ENCODE measurements around the gene TMEM101.
"Not testable (repeated sequence)": the region's sequence is repeated elsewhere in the genome, so short reads cannot be mapped to it uniquely, and the experiment has no call there.

The TMEM101 gene

DNA sequence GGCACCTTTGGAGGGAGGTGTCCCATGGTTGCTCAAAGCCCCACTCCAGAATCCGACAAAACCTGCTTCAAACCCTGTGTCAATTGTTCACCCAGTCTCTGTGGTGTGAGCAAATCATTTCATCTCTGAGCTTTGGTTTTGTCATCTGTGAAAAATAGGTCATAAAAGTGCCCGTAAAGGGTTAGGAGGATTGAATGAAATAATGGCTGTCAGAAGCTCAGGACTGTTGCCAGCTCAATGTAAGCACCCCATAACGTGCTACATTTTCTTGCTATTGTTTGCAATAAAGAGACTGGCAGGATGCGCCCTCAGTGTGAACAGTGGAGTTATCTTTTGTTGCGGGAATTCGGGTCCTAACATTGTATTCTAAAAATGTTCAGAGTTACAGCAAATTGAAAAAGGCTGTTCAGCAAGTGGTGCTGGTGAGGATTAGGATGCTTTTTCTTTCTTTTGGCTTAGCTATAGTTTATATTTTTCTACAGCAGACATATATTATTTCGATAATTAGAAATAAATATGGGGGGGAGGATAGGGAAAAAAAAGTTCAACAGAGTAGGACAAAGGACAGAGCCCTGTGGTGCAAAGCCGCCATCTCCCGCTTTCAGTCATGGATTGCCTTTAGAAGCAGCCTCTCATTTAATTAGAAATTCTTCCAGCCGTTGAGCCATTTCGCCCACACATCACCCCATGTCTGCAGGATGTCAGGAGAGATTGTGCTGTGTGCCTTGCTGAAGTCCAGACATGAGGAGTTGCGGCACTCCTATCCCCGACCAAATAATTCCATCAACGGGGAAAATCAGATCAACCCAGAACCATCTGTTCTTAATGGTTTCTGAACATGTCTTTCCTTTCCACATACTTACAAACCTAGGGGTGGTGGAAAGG, 40.1 kb downstream of the TMEM101 start:
- DNase-seq: no peak

DNA sequence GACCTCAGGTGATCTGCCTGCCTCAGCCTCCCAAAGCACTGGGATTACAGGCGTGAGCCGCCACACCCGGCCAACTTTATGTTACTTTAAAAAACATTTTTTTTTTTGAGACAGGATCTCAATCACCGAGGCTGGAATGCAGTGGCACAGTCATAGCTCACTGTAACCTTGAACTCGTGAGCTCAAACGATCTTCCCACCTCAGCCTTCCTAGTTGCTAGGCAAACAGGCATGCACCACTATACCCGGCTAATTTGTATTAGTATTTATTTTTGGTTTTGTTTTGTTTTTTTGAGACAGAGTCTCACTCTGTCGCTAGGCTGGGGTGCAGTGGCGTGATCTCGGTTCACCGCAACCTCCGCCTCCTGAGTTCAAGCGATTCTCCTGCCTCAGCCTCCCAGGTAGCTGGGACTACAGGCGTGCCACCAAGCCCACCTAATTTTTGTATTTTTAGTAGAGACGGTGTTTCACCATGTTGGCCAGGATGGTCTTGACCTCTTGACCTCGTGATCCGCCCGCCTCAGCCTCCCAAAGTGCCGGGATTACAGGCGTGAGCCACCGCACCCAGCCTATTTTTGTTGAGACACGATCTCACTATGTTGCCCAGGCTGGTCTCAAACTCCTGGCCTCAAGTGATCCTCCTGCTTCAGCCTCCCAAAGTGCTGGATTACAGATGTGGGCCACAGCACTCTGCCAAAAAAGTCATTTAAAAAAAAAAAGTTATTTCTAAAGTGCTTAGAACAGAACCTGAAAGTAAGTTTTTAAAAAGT, 42.1 kb downstream of the TMEM101 start:
- DNase-seq: not testable (repeated sequence)

DNA sequence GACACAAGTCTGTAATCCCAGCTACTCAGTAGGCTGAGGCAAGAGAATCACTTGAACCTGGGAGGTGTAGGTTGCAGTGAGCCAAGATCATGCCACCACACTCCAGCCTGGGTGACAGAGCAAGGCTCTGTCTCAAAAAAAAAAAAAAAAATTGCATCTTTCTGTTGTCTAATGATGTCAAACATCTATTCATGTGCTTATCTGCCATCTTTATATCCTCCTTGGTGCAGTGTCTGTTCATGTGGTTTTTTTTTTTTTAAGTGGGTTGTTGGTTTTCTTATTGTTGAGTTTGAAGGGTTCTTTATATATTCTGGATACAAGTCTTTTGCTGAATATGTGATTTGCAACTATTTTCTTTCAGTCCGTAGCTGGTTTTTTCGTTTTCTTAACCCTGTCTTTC, 43.3 kb downstream of the TMEM101 start:
- not testable (repeated sequence) for DNase-seq

DNA sequence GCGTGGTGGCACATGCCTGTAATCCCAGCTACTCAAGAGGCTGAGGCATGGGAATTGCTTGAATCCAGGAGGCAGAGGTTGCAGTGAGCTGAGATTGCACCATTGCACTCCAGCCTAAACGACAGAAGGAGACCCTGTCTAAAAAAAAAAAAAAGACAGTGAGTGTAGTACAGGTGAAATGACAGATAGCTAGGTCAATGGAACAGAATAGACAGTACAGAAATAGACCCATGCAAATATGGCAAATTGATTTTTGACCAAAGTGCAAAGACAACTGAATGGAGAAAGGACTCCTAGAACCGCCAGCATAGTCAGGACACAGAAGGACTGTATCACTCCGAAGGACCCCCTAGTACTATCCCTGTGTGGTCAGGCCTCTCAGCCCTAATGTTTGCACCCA, 44.4 kb downstream of the TMEM101 start:
- DNase-seq: no peak

DNA sequence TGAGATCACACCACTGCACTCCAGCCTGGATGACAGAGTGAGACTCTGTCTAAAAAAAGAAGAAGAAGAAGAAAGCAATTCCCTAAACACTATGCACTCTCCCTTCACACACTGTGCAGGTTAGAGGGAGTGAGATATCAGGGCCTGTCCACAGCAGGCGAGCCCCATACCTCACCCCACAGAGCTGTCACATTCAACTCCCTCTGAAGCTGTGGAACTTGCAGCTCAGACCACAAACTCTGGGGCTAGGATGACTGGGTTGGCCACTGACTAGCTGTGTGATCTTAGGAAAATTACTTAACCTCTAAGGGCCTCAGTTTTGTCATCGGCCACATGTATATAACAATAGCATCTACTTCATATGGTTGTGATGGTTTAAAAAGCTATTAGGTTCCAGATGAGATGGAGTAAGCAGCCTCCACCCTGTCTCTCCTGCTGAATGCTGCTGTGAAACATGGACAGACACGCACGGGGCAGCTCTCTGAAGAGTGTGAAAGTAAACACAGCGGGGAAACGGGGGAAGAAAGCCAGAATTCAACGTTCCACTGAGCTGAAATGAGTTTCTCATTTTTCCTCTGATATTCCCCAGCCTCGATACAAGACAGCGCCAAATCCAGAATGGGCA, 47.4 kb downstream of the TMEM101 start:
- no peak for DNase-seq

DNA sequence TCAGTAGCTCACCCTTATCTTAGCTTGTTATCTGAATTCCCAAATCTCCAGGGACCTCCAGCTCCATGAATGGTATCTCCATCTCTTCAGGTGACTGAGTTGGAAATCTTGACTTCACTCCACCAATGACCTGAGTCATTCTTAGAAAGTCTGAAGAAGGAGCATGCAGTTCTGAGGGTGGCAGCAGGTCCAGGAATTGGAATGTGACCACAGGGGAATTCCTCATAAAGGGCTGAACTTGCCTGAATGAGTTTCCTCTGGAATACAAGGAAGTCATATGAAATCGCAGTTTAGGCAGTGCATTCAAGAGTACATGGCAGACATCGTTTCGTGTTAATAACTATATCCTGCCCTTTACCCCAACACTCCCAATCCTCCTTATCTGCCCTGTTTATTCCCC, 48.5 kb downstream of the TMEM101 start:
- no peak for DNase-seq

DNA sequence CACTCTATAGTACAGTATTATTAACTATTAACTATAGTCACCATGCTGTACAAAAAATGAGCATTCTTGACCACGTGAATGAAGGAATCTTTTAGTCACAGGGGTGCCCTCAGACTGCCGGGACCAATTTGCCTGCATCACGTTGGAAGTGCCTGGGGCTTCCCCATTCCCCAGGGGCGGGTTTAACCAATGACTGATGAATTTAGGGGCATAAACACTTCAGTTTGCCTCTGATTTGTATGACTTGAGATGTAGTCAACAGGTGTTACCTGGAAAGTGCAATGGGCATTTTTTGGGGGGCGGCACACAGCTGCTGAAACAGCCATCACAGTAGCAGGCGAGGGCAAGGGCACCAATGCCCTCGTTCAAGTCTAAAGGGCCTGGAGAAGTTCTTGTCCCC, 52.3 kb downstream of the TMEM101 start:
- DNase-seq: no peak

DNA sequence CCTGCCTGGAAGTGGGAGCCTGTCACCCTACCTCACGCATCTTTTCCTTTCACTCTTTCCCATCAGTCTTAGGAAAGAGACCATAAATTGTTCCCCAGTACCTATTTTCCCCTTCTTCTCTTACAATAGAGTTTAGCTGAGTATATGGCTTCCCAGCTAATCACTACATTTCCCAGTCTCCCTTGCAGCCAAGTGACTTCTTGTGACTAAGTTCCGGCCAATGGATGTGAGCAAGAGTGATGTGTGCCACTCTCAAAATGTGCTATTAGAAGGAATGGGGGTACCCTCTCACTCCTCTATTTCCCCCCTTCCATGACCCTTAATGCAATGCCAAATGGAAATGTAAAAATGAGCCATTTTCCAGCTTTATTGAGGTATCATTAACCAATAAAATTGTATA, 52.8 kb downstream of the TMEM101 start:
- no peak for DNase-seq

DNA sequence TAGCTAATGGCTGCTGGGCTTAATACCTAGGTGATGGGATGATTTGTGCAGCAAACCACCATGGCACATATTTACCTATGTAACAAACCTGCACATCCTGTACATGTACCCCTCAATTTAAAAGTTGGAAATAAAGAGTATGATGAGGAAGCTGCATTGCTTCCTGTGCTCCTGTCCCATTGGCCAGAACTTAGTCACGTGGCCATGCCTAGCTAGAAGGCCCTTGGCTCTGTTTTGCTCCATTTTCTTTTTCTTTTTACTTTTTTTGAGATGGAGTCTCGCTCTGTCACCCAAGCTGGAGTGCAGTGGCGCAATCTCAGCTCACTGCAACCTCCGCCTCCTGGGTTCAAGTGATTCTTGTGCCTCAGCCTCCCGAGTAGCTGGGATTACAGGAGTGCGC, 53.5 kb downstream of the TMEM101 start:
- not testable (repeated sequence) for DNase-seq

Data from CD4-positive, alpha-beta T cell treated with Interleukin-4 for 1 hour (primary cell).